ACHN (cell line): Measurements from ENCODE around the gene MAPK9.

Source experiments
- DNase-seq: peaks from one replicate; pipeline ENCODE4 v3.0.0-alpha.2; 2015
- in situ Hi-C: cut with HindIII; loops from 2 replicates; pipeline ENCODE4 v1.10.0; 2017; ENCODE audit warnings: low sequenced_read_pairs, low pct_ligation_motif_present, low pct_unique_long_range_greater_than_20kb

The MAPK9 gene

GRCh38 chr5:180329138-180329435 is 37.2 kb upstream of the MAPK9 start:
- in situ Hi-C loops: no loop called here
- DNase-seq: no peak

- peak; percentile 70 for DNase-seq
Observed at GRCh38 chr5:180328296-180329137, 36.6 kb upstream of the MAPK9 start.

GRCh38 chr5:180326989-180327565 is 35.2 kb upstream of the MAPK9 start:
- in situ Hi-C loops: no loop called here

More at GRCh38 chr5:180328296-180329137, 36.6 kb upstream of the MAPK9 start:
- in situ Hi-C loops: no loop called here

DNA sequence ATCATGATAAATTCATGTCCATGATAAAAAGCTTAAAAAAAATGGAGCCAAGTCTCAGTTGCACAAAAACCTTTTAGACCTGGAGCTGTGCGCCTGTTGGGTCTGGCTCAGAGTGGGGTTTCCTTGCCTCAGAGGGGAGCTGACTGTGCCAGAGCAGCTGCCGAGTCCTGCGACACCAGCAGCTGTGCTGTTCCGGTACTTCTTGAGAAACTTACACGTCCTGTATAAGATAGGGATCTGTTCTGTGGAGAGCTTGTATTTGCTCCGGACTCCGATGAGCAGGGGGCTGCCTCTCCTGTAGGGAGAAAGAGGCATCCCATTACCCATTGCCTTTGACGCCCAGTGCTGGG is 32.7 kb upstream of the MAPK9 start:
- in situ Hi-C loops: no loop called here
- no peak for DNase-seq

More at GRCh38 chr5:180326989-180327565, 35.2 kb upstream of the MAPK9 start:
- no peak for DNase-seq

- DNase-seq: no peak
Observed at GRCh38 chr5:180323941-180324600, 32.2 kb upstream of the MAPK9 start.

GRCh38 chr5:180323160-180323559 is 31.3 kb upstream of the MAPK9 start:
- in situ Hi-C loops: no loop called here
- no peak for DNase-seq

More at GRCh38 chr5:180323941-180324600, 32.2 kb upstream of the MAPK9 start:
- in situ Hi-C loops: no loop called here

GRCh38 chr5:180318456-180319089 is 26.7 kb upstream of the MAPK9 start:
- in situ Hi-C loops: no loop called here
- DNase-seq: no peak

- in situ Hi-C loops: no loop called here
- DNase-seq: no peak
Observed at GRCh38 chr5:180316586-180316985, 24.7 kb upstream of the MAPK9 start.

GRCh38 chr5:180315762-180316212 is 23.9 kb upstream of the MAPK9 start:
- in situ Hi-C loops: no loop called here
- DNase-seq: peak; percentile 35

- no peak for DNase-seq
- in situ Hi-C loops: no loop called here
Observed at GRCh38 chr5:180313677-180314505, 22.0 kb upstream of the MAPK9 start.

DNA sequence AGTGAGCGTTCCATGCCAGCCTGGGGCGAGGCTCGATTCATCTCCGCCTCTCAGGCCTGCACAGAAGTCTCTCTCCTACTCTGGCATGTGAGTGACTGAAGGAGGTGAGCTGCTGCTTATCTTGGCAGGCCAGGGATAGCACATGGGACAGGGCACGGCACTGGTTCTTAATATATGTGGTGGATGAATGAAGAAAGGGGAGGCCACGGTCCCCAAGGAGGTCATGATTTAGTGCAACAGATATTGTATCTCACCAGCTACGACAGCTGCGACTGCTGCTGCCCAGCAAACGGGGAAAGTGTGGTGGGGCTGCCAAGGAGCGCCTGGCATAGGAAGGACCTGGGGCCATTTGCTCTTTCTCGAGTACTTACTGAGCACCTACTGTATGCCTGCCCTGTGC is 19.3 kb upstream of the MAPK9 start:
- in situ Hi-C loops: no loop called here
- DNase-seq: no peak

GRCh38 chr5:180306796-180307195 is 14.9 kb upstream of the MAPK9 start:
- in situ Hi-C loops: no loop called here
- no peak for DNase-seq

DNA sequence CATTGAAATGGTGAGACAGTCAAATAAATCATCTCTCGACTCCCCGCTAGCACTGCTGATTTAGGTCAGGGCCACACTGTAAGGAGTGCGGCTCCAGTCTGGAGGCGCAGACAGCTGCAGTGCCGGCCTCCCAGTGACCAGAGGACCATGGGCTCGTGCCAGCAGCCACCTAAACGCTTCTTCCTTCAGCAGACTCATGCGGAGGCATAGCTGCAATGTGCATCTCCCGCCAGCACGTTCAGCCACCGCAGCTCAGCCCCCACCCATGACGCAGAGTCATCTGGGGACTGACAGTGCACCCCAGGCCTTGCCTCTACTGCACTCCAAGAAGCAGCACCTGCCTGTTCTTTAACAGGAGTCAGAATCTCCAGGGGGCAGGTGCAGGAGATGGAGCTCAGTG is 13.6 kb upstream of the MAPK9 start:
- DNase-seq: no peak
- in situ Hi-C loops: no loop called here

DNA sequence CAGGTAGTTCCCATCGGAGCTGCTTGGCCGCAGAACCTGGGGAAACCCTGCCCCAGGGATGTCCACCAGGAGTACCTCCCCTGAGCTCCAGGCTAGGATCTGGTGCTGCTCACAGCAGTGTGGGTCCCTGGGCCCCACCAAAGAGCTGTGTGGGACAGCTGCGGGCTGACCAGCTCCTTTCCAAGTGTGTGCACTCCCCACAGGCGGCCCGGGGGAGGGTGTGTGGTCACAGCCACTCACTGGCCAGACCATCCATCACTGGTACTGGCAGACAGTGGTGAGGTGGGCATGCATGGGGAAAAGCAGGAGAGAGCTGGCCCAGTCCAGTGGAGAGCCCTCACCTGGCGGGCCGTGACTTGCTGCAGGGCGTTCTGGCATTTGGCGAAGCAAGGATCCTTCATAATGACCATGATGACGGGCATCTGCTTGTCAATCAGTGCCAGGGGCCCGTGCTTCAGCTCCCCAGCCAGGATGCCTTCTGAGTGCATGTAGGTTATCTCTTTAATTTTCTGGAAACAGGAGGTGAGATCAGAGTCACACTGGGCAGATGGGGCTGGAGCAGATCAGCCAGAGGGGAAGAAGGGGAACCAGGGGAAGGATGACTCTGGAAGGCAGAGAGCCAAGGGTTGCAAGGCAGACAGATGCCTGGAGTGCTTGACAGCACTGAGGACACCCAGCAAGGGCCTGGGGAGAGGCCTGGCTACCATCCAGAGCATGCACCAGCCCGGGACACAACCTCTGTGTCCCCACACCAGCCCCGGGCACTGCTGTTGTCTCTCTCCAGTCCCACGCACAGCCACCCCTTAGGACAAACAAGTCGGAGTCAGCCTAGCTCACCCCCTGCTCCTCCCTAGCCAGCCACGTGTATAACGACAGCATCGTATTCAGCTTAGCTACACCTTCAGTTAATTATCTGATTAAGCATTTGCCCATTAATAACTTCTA is 12.8 kb upstream of the MAPK9 start:
- DNase-seq: no peak
- in situ Hi-C loops: no loop called here

GRCh38 chr5:180304016-180304292 is 12.1 kb upstream of the MAPK9 start:
- no peak for DNase-seq
- in situ Hi-C loops: no loop called here

DNA sequence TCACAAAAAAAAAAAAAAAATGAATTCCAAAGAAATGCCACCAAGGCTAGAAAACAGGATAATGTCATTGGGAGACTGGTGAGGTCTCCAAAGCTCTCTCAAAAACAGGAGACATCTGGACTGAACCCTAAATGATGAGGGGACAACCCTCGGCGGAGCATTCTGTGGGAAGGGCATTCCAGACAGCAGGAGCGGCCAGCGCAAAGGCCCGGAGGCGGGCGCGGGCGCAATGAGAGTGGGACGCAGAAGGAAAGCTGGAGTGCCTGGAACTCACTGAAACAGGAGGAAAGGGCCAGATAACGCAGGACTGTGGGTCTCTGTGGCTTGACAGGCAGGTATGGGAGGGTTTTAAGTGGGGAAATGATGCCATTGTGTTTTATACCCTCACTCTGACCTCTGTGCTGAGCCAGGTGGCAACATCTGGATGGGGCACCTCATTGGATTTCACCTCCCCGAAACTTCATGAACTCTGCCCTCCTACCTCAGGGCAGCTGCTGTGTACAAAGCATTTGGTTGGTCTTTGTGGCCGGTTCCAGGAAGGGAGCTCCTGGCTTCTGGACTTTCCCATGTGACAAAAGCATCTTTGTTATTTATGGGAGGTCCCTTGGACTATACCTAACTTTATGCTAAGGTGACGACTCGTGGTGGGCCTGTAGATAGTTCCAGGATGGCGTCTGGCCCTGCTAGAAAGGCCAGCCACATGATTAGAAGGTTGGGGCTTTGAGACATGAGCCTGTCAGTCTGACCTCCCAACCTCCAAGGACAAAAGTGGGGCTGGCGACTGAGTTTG is 11.5 kb upstream of the MAPK9 start:
- DNase-seq: no peak
- in situ Hi-C loops: no loop called here

DNA sequence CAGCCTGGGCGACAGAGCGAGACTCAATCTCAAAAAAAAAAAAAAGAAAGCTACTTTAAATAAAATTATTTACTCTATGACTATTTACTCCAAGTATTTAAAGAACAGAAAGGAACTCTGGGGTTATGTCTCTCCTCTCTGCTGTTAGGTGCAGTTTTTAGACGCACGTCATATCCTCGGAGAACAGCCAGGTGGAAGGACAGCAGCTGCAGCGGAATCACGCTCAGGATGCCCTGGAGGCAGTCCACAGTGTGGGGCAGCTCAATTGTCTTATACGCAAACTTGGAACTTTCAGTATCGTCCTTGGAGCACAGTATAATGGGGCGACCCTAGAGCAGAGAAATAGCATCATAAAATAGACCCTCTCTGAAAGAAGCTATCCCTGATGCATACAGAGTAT is 10.4 kb upstream of the MAPK9 start:
- in situ Hi-C loops: no loop called here

More for the DNA sequence above, 10.4 kb upstream of the MAPK9 start:
- DNase-seq: no peak
